Effector memory CD8-positive, alpha-beta T cell (primary cell): Measurements from ENCODE around the gene LASP1.

Source experiments
- ATAC-seq: fragments of 150-1000 bp; cut with Tn5 transposase; replicated peaks from 2 replicates; pipeline ENCODE4 v1.10.0; 2021; ENCODE audit warnings: mild to moderate bottlenecking, moderate library complexity
- DNase-seq, 3 experiments: peaks; one replicate each; pipeline ENCODE4 v3.0.0; 2021
- H3K27ac Mint-ChIP-seq, 2 donors: one replicate each; pipeline ENCODE4 v1.8.0; 2022; ENCODE audit warnings: mild to moderate bottlenecking in 2 of 2, mixed read lengths in 2 of 2, moderate library complexity in 2 of 2
- H3K27me3 Mint-ChIP-seq, 2 donors: one replicate each; pipeline ENCODE4 v1.8.0; 2022; ENCODE audit warnings: mixed read lengths in 2 of 2
- H3K36me3 Mint-ChIP-seq: one replicate; pipeline ENCODE4 v1.8.0; 2022; ENCODE audit warnings: mild to moderate bottlenecking, moderate library complexity, mixed read lengths; ENCODE audit not compliant: insufficient read depth
- H3K4me1 Mint-ChIP-seq, 2 donors: one replicate each; pipeline ENCODE4 v1.8.0; 2022; ENCODE audit warnings: low read depth in 2 of 2, mixed read lengths in 2 of 2
- H3K4me3 Mint-ChIP-seq, 2 donors: one replicate each; pipeline ENCODE4 v1.8.0; 2022; ENCODE audit warnings: mild to moderate bottlenecking in 2 of 2, mixed read lengths in 2 of 2, moderate library complexity in 2 of 2
- H3K9me3 Mint-ChIP-seq, 2 donors: one replicate each; pipeline ENCODE4 v1.8.0; 2022; ENCODE audit warnings: mixed read lengths in 2 of 2

Gene LASP1

GRCh38 chr17:38886643-38887010, 16.8 kb downstream of the LASP1 start:
- H3K4me3 Mint-ChIP-seq = peak overlapping the region; percentile 59 to 73
- no peak for DNase-seq
- ATAC-seq = no peak
- H3K27ac Mint-ChIP-seq = peak overlapping the region; percentile 80 to 94
- H3K27me3 Mint-ChIP-seq = no peaks in the 10 kb centered on the region
- peaks cover 91% of the 10 kb centered on the region for H3K36me3 Mint-ChIP-seq
- H3K9me3 Mint-ChIP-seq = no peaks in the 10 kb centered on the region
- H3K4me1 Mint-ChIP-seq = peaks cover 78% of the 10 kb centered on the region in 2 donors

DNA sequence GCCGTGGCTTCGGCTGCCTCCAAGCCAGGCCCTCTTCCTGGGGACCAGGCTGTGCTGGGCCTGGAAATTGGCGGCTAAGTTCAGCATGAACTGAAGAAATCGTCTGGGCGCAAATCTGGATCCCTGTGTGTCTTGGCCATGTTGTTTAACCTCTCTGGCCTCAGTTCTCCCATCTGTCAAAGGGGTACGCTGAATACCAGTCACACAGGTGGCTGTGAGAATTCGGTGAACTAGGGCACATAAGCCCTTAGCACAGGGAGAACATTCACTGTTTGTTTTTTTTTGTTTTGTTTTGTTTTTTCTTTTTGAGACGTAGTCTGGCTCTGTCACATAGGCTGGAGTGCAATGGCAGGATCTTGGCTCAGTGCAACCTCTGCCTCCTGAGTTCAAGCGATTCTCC, 19.0 kb downstream of the LASP1 start:
- Mint-ChIP-seq H3K9me3 (no peaks in the 10 kb centered on the region), H3K36me3 (peaks cover 90% of the 10 kb centered on the region), H3K4me1 (peaks cover 77 to 78% of the 10 kb centered on the region in 2 donors), H3K27ac (peak overlapping the region; percentile 35 to 71), H3K27me3 (no peaks in the 10 kb centered on the region), H3K4me3 (peak overlapping the region; percentile 38 to 49)
- DNase-seq (no peak), ATAC-seq (no peak)

GRCh38 chr17:38889745-38890409, 20.0 kb downstream of the LASP1 start:
- DNase-seq (no peak), ATAC-seq (no peak)
- Mint-ChIP-seq H3K27me3 (no peaks in the 10 kb centered on the region), H3K4me1 (peaks cover 80 to 81% of the 10 kb centered on the region in 2 donors), H3K4me3 (peak overlapping the region; percentile 70 to 78), H3K9me3 (no peaks in the 10 kb centered on the region), H3K27ac (peak overlapping the region; percentile 93 to 96), H3K36me3 (peaks cover 90% of the 10 kb centered on the region)

- DNase-seq (no peak), ATAC-seq (peak; percentile 36)
- Mint-ChIP-seq H3K4me1 (peaks cover 76% of the 10 kb centered on the region in 2 donors), H3K4me3 (peak overlapping the region; percentile 70 to 78), H3K9me3 (no peaks in the 10 kb centered on the region), H3K27ac (peak overlapping the region; percentile 93 to 96), H3K27me3 (no peaks in the 10 kb centered on the region), H3K36me3 (peaks cover 89% of the 10 kb centered on the region)
These were observed 20.5 kb downstream of the LASP1 start for GRCh38 chr17:38890410-38890746.

DNA sequence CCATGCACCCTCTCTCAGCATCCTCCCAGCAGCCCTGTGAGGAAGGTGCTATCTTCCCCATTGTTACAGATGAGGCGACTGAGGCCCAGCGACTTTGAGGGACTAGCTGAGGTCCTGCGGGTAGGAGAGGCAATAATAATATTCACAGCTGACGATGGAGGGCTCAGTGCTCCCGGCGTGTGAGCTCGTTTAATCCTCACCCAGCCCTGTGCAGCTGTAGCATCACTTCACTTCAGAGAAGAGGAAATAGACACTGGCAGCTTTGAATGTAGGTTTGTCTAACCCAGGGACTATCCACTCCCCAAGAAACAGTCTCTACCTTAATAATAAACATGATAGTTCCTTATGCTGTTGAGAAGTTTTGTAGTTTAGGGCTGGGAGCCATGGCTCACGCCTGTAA, 21.6 kb downstream of the LASP1 start:
- Mint-ChIP-seq H3K9me3 (no peaks in the 10 kb centered on the region), H3K4me1 (peaks cover 67 to 73% of the 10 kb centered on the region in 2 donors), H3K36me3 (peaks cover 88% of the 10 kb centered on the region), H3K27ac (peak overlapping the region; percentile 93 to 96), H3K4me3 (peak overlapping the region; percentile 70 to 78), H3K27me3 (no peaks in the 10 kb centered on the region)
- ATAC-seq (peak; percentile 41), DNase-seq (no peak)

DNA sequence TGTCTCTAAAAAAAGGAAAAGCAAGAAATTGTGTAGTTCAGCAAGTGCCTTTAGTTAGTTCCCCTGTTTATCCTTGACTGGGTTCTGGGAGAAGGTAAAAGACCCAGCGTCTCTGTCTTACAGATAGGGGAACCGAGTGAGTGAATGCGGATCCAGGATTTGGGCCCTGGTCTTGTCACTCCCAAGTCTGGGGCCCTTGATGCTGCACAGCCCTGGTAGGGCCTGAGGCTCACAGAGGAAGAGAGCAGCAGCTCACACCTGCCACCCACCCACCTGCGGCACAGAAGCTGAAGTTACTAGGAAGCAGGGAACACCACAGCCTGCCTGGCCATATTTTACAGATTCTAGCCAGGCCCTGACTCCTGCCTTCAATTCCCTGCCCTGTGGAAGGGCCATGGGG, 22.2 kb downstream of the LASP1 start:
- H3K36me3 Mint-ChIP-seq = peaks cover 89% of the 10 kb centered on the region
- H3K4me3 Mint-ChIP-seq = peak overlapping the region; percentile 70 to 78
- H3K4me1 Mint-ChIP-seq = peaks cover 62 to 73% of the 10 kb centered on the region in 2 donors
- H3K27ac Mint-ChIP-seq = peak overlapping the region; percentile 93 to 96
- H3K27me3 Mint-ChIP-seq = no peaks in the 10 kb centered on the region
- H3K9me3 Mint-ChIP-seq = no peaks in the 10 kb centered on the region
- ATAC-seq (peak; percentile 28), DNase-seq (no peak)

DNA sequence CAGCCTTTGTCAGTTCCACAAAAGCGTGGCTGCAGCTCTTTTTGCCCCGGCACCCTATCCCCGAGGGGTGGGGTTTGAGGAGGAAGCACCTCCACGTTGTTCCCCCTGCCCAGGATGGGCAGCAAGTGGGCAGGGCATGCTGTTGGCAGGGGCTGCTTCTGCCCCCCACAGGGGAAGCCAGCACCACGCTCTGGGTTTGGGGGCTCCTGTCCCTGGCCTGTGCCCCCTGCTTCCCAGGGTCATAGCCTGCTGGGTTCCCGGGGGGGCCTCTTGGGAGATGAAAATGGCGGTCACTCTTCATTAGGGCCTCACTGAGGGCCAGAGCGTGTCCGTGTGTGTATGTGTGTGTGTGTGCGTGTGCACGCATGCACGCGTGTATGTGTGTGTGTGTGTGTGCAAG, 22.8 kb downstream of the LASP1 start:
- H3K27ac Mint-ChIP-seq = peak overlapping the region; percentile 93 to 96
- ATAC-seq = no peak
- H3K4me1 Mint-ChIP-seq = peaks cover 60 to 74% of the 10 kb centered on the region in 2 donors
- DNase-seq = no peak
- peak overlapping the region; percentile 70 to 78 for H3K4me3 Mint-ChIP-seq
- peaks cover 86% of the 10 kb centered on the region for H3K36me3 Mint-ChIP-seq
- H3K27me3 Mint-ChIP-seq = no peaks in the 10 kb centered on the region
- H3K9me3 Mint-ChIP-seq = no peaks in the 10 kb centered on the region

- Mint-ChIP-seq H3K4me3 (peak overlapping the region; percentile 70 to 78), H3K4me1 (peaks cover 63 to 76% of the 10 kb centered on the region in 2 donors), H3K36me3 (peaks cover 84% of the 10 kb centered on the region), H3K27ac (peak overlapping the region; percentile 90 to 93), H3K9me3 (no peaks in the 10 kb centered on the region), H3K27me3 (no peaks in the 10 kb centered on the region)
- DNase-seq (no peak), ATAC-seq (peak; percentile 1)
These were observed 23.3 kb downstream of the LASP1 start for GRCh38 chr17:38893113-38893512.

DNA sequence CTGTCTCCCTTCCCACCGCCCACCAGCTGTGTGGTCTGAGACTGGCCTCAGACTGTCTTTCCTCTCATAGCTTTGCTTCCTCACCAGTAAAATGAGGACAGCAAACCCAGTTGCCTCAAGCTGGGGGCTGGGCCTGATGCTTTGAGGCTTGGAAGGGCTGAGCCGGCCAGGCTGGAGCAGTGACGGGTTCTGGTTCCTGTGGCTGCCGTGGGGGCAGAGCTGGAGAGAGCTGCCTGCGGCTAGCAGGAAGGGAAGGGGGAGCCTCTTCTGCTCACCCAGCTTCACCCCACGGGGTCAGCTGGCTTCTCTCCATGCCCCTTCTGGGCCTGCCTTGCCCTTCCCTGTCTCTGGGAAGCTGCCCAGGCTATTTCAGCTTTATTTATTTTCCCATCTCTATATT, 23.7 kb downstream of the LASP1 start:
- DNase-seq = peak in 2 of 3 experiments; percentile 41 to 42
- no peaks in the 10 kb centered on the region for H3K9me3 Mint-ChIP-seq
- H3K27me3 Mint-ChIP-seq = no peaks in the 10 kb centered on the region

GRCh38 chr17:38894276-38894675, 24.4 kb downstream of the LASP1 start:
- Mint-ChIP-seq H3K4me3 (peak overlapping the region; percentile 63 to 70), H3K9me3 (no peaks in the 10 kb centered on the region), H3K27ac (peak overlapping the region; percentile 90 to 93), H3K27me3 (no peaks in the 10 kb centered on the region), H3K36me3 (peaks cover 85% of the 10 kb centered on the region), H3K4me1 (peaks cover 66 to 78% of the 10 kb centered on the region in 2 donors)
- DNase-seq (no peak), ATAC-seq (no peak)

More for the DNA sequence above, 23.7 kb downstream of the LASP1 start:
- ATAC-seq = peak; percentile 64
- Mint-ChIP-seq H3K4me3 (peak overlapping the region; percentile 63 to 70), H3K36me3 (peaks cover 85% of the 10 kb centered on the region), H3K4me1 (peaks cover 66 to 78% of the 10 kb centered on the region in 2 donors), H3K27ac (peak overlapping the region; percentile 90 to 93)

DNA sequence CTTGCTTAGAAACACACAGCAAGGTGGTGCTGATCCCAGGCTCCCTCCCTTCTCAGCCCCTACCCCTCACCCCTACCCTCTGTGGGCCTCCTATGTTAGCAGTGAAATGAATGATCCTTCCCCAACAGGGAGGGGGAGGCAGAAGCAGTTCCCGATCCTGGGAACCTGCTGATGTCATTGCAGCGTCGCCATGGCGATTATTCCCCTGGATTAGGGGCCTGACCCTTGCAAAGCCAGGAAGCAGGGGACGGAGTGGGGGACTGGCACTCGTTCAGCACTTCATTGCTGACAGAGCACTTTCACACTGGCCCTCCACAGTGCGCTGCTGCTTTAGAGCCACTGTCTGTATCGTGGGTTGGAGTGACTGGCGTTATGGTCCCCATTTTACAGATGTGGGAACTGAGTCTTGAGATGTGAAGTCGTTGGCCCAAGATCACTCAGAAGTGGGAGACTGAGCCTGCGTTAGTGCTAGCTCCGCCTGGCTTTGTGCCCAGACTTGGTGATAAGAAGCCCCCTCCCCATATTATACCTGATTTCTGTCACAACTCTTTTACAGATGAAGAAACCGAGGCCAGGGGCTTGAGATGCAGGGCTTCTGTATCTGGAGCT, 26.6 kb downstream of the LASP1 start:
- Mint-ChIP-seq H3K4me3 (peak overlapping the region in 1 of 2 donors; percentile 21), H3K9me3 (no peaks in the 10 kb centered on the region), H3K27ac (peak overlapping the region; percentile 90 to 96), H3K4me1 (peaks cover 67 to 75% of the 10 kb centered on the region in 2 donors), H3K27me3 (no peaks in the 10 kb centered on the region), H3K36me3 (peaks cover 80% of the 10 kb centered on the region)
- ATAC-seq = no peak
- no peak for DNase-seq

- peaks cover 61 to 74% of the 10 kb centered on the region in 2 donors for H3K4me1 Mint-ChIP-seq
- ATAC-seq = no peak
- peaks cover 79% of the 10 kb centered on the region for H3K36me3 Mint-ChIP-seq
These were observed 27.3 kb downstream of the LASP1 start for GRCh38 chr17:38897176-38897575.

DNA sequence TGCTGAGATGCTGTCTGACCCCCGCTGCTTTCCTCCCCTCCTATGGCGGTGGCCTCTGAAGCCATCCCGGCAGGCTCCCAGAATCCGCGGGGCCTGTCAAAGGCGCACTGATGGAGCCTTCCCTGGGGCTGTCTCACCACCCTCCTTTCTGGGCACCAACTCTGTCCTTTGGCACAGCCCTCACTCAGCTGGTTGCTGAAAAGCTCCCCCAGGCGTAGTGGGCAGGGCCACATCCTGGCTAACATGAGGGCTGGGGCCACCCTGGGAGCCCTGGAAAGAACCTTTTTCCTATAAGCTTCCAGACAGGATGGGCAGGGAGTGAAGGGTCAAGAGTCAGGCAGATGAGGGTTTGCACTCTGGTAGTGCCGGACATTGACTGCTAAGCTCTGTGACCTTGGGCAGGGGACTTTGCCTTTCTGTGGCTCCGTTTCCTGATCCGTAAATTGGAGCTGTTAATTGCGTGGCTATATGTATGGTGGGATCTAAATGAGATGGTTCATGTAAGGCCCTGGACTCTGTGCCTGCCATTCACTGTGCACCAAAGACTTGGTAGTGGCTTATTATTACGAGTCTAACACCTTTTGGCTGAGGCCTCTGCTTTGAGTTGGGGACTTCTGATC, 27.9 kb downstream of the LASP1 start:
- Mint-ChIP-seq H3K4me1 (peaks cover 56 to 72% of the 10 kb centered on the region in 2 donors), H3K27me3 (no peaks in the 10 kb centered on the region), H3K9me3 (no peaks in the 10 kb centered on the region), H3K4me3 (peak overlapping the region; percentile 78 to 81), H3K27ac (peak overlapping the region; percentile 90 to 96), H3K36me3 (peaks cover 78% of the 10 kb centered on the region)
- ATAC-seq = no peak
- DNase-seq = no peak

More at GRCh38 chr17:38897176-38897575, 27.3 kb downstream of the LASP1 start:
- H3K4me3 Mint-ChIP-seq = peak overlapping the region; percentile 78 to 81
- peak overlapping the region; percentile 90 to 96 for H3K27ac Mint-ChIP-seq
- no peak for DNase-seq
- H3K27me3 Mint-ChIP-seq = no peaks in the 10 kb centered on the region
- no peaks in the 10 kb centered on the region for H3K9me3 Mint-ChIP-seq
